Measurements from ENCODE around the gene TRIM56. TPM values are rescaled to one million over a fixed set of nuclear protein-coding genes. Genes with fewer than 3 reads are reported as not detected.

TRIM56 gene
- total RNA-seq, 1 donor from 2014 or later, result 22.2 TPM

DNA sequence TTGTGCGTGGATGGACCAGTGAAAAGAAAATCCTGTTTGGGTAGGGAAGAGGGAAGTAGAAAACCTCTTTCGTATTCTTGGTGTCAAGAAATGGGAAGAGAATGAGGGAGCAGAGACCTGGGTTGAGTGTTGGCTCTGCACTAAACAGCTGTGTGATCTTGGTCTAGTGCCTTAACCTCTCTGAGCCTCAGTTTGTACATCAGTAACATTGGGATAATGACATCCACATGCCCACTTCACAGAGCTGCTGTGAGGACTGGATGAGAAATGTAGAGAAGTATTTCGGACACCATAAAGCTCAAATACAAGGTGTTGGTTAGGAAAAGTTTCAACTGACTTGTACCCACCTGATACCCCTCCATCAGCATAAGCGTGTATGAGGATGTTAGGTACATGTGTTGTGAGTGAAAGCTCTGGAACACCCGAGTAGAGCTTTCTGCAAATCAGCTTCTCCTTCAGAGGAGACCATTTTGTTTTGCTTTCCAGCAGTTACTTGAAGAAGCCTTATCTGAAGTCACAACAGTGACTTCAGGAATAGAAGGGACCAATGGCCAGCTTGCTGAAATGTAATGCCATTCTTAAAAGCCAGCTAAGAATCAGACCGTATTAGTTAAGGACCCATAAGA lies 11.2 kb downstream of the TRIM56 start:
- no peaks in the 10 kb centered on the region for H3K9me3 Mint-ChIP-seq
- no peak for TF ChIP-seq CTCF (conservative IDR thresholded peaks at IDR 0.05)
- no peak for DNase-seq (ENCODE audit: extremely low spot score, unreplicated experiment)
- peaks cover 4% of the 10 kb centered on the region for H3K4me1 Mint-ChIP-seq (ENCODE audit: unreplicated experiment)
- H3K27me3 Mint-ChIP-seq, result peaks cover 8% of the 10 kb centered on the region
- no peak overlapping the region for H3K27ac Mint-ChIP-seq
- H3K36me3 Mint-ChIP-seq, result no peaks in the 10 kb centered on the region
- no peak overlapping the region for H3K4me3 Mint-ChIP-seq

DNA sequence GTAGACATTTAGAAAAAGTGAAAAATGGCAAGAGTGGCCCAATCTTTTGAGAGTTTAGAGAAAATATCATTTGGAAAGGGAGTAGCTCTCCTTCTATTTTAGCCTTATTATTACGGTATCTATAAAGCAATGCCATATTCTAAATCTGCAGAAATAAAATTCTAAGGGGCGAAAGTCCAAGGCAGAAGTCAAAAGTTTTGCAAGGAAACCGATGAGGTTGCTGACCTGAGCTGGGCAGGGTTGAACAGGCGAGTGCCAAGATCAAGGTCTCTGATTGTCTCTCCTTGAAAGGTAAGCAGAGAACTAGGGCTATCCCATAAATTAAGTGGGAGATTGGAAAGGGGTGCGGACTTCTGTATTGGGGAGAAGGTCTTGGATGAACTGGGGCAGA lies 11.7 kb downstream of the TRIM56 start:
- TF ChIP-seq CTCF (conservative IDR thresholded peaks at IDR 0.05), result no peak
- H3K27ac Mint-ChIP-seq, result no peak overlapping the region

DNA sequence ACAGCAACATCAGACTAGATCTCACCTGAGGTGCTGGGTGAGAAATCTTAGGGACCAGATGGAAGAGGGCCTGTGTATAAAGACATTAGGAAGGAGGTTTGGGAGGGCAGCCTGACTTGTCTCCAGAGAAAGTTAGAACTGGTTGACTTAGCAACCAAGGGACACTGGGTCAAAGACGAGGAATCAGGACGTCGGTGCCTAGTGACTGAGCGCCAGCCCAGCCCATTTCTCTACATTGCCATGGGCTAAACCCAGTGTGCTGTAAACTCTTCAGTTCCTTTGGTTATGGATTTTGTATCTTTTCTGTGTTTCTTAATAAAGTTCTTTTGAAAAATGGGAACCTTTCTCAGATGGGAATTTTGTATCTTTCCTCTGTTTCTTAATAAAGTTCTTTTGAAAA lies 12.3 kb downstream of the TRIM56 start:
- peaks cover 8% of the 10 kb centered on the region for H3K27me3 Mint-ChIP-seq
- H3K4me3 Mint-ChIP-seq, result no peak overlapping the region
- no peak for DNase-seq (ENCODE audit: extremely low spot score, unreplicated experiment)
- H3K27ac Mint-ChIP-seq, result no peak overlapping the region
- no peaks in the 10 kb centered on the region for H3K9me3 Mint-ChIP-seq
- H3K4me1 Mint-ChIP-seq (ENCODE audit: unreplicated experiment), result peaks cover 4% of the 10 kb centered on the region
- H3K36me3 Mint-ChIP-seq, result no peaks in the 10 kb centered on the region
- TF ChIP-seq CTCF (conservative IDR thresholded peaks at IDR 0.05), result no peak

More for the DNA sequence above, 11.7 kb downstream of the TRIM56 start:
- Mint-ChIP-seq H3K27me3 (peaks cover 8% of the 10 kb centered on the region), H3K36me3 (no peaks in the 10 kb centered on the region), H3K4me1 (ENCODE audit: unreplicated experiment) (peaks cover 4% of the 10 kb centered on the region), H3K9me3 (no peaks in the 10 kb centered on the region), H3K4me3 (no peak overlapping the region)
- DNase-seq (ENCODE audit: extremely low spot score, unreplicated experiment), result no peak

DNA sequence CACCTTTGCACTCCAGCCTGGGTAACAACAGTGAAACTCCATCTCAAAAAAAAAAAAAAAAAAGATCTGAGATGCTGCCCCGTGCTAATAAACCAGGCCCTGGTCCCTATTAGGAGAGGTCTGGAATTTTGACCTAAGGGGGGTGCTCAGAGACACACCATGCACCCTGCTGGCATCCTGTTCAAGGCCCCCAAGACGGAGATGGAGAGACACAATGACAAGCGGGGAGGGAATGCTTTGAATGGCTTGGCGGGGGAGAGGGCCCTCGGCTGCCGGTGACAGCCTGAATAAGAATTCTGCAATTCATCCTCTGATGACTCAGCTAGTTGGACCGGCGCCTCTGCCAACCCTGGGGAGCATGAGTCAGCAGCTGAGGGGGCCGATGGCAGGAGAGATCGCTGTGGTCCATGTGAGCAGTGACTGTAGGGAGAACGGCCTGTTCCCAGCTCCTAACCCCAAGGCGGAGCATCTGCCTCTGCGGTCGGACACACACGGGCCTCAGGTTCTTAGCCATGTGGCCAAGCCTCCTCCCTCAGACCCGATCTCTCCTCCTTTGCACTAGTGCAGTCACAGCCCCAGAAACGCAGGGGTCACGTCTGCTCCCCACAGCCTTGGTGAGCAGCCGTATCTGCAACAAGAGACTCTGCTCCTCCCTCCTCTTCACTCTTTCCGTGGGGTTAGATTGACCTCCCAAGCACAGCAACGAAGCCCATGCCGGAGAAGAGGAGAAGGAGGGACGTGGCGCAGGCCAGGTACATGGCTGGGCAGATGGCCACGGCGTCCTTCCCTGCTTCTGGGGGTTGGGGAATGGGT lies 14.9 kb downstream of the TRIM56 start:
- TF ChIP-seq CTCF (conservative IDR thresholded peaks at IDR 0.05), result no peak
- no peak for DNase-seq (ENCODE audit: extremely low spot score, unreplicated experiment)
- H3K27me3 Mint-ChIP-seq, result peaks cover 8% of the 10 kb centered on the region
- no peaks in the 10 kb centered on the region for H3K36me3 Mint-ChIP-seq
- peak overlapping the region; percentile 82 for H3K27ac Mint-ChIP-seq
- H3K9me3 Mint-ChIP-seq, result no peaks in the 10 kb centered on the region
- no peak overlapping the region for H3K4me3 Mint-ChIP-seq
- peaks cover 4% of the 10 kb centered on the region for H3K4me1 Mint-ChIP-seq (ENCODE audit: unreplicated experiment)

DNA sequence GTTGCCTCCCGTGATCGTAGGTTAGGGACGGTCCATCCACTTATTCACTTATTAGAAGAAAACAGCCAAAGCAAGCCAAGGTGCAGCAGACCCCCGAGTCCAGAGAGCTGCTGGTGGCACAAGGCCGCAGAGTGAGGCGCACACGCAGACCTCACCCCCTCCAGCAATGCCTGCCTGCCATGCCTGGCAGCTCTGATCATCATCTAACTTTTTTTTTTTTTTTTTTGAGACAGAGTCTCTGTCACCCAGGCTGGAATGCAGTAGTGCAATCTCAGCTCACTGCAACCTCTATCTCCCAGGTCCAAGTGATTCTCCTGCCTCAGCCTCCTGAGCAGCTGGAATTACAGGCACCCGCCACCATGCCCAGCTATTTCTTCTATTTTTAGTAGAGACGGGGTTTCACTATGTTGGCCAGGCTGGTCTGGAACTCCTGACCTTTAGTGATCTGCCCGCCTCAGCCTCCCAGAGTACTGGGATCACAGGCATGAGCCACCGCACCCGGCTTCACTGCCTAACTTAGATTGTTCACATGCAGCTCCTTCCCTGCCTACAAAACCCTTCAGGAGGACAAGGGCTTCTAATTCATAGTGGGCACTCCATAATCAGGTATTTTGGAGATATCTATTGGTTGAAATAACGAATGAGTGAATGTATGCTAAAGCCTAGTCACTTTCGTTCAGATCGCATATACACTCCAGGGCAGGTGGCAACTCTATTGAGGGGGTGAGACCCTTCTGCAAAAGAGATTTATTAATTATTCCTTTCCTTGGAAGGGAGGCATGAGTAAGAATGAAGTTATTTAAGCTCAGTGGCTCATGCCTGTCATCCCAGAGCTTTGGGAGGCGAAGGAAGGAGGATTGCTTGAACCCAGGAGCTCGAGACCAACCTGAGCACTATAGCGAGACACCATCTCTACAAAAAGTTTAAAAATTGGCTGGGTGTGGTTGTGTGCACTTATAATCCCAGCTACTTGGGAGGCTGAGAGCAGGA lies 15.9 kb downstream of the TRIM56 start:
- DNase-seq (ENCODE audit: extremely low spot score, unreplicated experiment), result no peak
- H3K4me3 Mint-ChIP-seq, result no peak overlapping the region
- peaks cover 4% of the 10 kb centered on the region for H3K27me3 Mint-ChIP-seq
- H3K9me3 Mint-ChIP-seq, result no peaks in the 10 kb centered on the region
- H3K27ac Mint-ChIP-seq, result peak overlapping the region; percentile 82
- H3K36me3 Mint-ChIP-seq, result no peaks in the 10 kb centered on the region
- no peak for TF ChIP-seq CTCF (conservative IDR thresholded peaks at IDR 0.05)
- peaks cover 4% of the 10 kb centered on the region for H3K4me1 Mint-ChIP-seq (ENCODE audit: unreplicated experiment)

Data from type B pancreatic cell (in vitro differentiated cells).